DOHH2 (cell line): ENCODE data around the gene PPP1R12A.

Source experiments
- H3F3A ChIP-seq: fragments of 200-600 bp; sonication (generic), shearing (Covaris generic); 2 replicates; pipeline ENCODE4 v1.6.0; 2016; ENCODE audit warnings: antibody characterized with exemption, mild to moderate bottlenecking; ENCODE audit not compliant: control insufficient read depth, insufficient read depth
- H3K27ac ChIP-seq: fragments of 200-600 bp; sonication (generic); 2 replicates; pipeline ENCODE4 v1.5.1; 2014; ENCODE audit warnings: low read depth, mild to moderate bottlenecking, low read length, moderate library complexity
- H3K27me3 ChIP-seq: fragments of 200-600 bp; sonication (generic); 2 replicates; pipeline ENCODE4 v1.6.1; 2014; ENCODE audit warnings: mild to moderate bottlenecking, low read length, mixed read lengths; ENCODE audit not compliant: control insufficient read depth
- H3K36me3 ChIP-seq: fragments of 200-600 bp; sonication (generic); 2 replicates; pipeline ENCODE4 v1.6.1; 2014; ENCODE audit warnings: mild to moderate bottlenecking, low read length, moderate library complexity, mixed read lengths; ENCODE audit not compliant: control insufficient read depth
- H3K4me1 ChIP-seq: fragments of 200-600 bp; sonication (generic); 2 replicates; pipeline ENCODE4 v1.6.1; 2014; ENCODE audit warnings: mild to moderate bottlenecking, low read length, mixed read lengths; ENCODE audit not compliant: control insufficient read depth
- H3K4me2 ChIP-seq: fragments of 200-600 bp; sonication (generic); 2 replicates; pipeline ENCODE4 v1.6.0; 2014; ENCODE audit warnings: mild to moderate bottlenecking, low read length, moderate library complexity
- H3K4me3 ChIP-seq: fragments of 200-600 bp; sonication (generic); 2 replicates; pipeline ENCODE4 v1.5.1; 2014; ENCODE audit warnings: mild to moderate bottlenecking, low read length, mixed read lengths
- H3K79me2 ChIP-seq: fragments of 200-600 bp; sonication (generic); 2 replicates; pipeline ENCODE4 v1.6.1; 2014; ENCODE audit warnings: mild to moderate bottlenecking, low read length, mixed read lengths; ENCODE audit not compliant: control insufficient read depth
- H3K9me2 ChIP-seq: fragments of 200-600 bp; sonication (generic); replicated peaks from 2 replicates; pipeline ENCODE4 v1.6.1; 2014; ENCODE audit warnings: mild to moderate bottlenecking, low read length, mixed read lengths; ENCODE audit not compliant: control insufficient read depth
- H3K9me3 ChIP-seq: fragments of 200-600 bp; sonication (generic); 2 replicates; pipeline ENCODE4 v1.6.1; 2014; ENCODE audit warnings: antibody characterized with exemption, low read length, mixed read lengths; ENCODE audit not compliant: control insufficient read depth, insufficient read depth
- H4K20me1 ChIP-seq: fragments of 200-600 bp; sonication (generic); 2 replicates; pipeline ENCODE4 v1.6.0; 2014; ENCODE audit warnings: low read depth, mild to moderate bottlenecking, antibody characterized with exemption, low read length, moderate library complexity; ENCODE audit not compliant: control insufficient read depth, insufficient read depth
- EZH2phosphoT487 ChIP-seq: fragments of 200-600 bp; sonication (generic); IDR thresholded peaks from 2 replicates; pipeline ENCODE4 v1.6.1; 2017; ENCODE audit warnings: borderline replicate concordance, mild to moderate bottlenecking, antibody characterized with exemption, low read length, moderate library complexity, mixed read lengths
- TF ChIP-seq, protein P1 (sequence below): fragments of 200-600 bp; sonication (generic); IDR thresholded peaks from one replicate; pipeline ENCODE4 v1.5.1; 2014; ENCODE audit warnings: antibody characterized with exemption, mild to moderate bottlenecking, low read depth, low read length; ENCODE audit not compliant: poor library complexity, severe bottlenecking

PPP1R12A gene

DNA sequence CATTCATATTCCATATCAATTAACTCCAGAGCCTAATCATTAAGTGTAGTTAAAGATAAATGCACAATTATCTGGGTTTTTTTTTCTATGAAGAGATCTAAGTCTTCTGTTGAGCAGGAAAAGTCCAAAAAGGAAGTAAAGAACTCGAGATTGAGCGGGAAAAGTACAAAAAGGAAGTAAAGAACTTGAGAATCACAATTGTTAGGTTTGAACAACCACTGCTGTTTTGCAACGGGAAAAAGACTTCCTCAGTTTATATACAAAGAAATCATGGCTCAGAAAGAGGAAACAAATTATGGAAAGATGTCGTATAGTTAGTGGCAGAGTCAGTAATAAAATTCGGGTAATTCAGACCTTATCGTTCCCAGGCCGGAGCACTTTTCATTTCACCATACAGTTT lies 63.3 kb downstream of the PPP1R12A start:
- peaks cover 49% of the 10 kb centered on the region for H3K36me3 ChIP-seq
- no peak overlapping the region for H3K4me3 ChIP-seq
- no peak overlapping the region for H3K27ac ChIP-seq
- H3K79me2 ChIP-seq = peaks cover 58% of the 10 kb centered on the region
- no peak overlapping the region for H3K4me2 ChIP-seq
- H3K9me2 ChIP-seq = no peaks in the 10 kb centered on the region
- TF ChIP-seq, protein P1, sequence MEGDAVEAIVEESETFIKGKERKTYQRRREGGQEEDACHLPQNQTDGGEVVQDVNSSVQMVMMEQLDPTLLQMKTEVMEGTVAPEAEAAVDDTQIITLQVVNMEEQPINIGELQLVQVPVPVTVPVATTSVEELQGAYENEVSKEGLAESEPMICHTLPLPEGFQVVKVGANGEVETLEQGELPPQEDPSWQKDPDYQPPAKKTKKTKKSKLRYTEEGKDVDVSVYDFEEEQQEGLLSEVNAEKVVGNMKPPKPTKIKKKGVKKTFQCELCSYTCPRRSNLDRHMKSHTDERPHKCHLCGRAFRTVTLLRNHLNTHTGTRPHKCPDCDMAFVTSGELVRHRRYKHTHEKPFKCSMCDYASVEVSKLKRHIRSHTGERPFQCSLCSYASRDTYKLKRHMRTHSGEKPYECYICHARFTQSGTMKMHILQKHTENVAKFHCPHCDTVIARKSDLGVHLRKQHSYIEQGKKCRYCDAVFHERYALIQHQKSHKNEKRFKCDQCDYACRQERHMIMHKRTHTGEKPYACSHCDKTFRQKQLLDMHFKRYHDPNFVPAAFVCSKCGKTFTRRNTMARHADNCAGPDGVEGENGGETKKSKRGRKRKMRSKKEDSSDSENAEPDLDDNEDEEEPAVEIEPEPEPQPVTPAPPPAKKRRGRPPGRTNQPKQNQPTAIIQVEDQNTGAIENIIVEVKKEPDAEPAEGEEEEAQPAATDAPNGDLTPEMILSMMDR = no peak
- no peak for TF ChIP-seq EZH2phosphoT487
- no peaks in the 10 kb centered on the region for H3F3A ChIP-seq
- H3K27me3 ChIP-seq = no peaks in the 10 kb centered on the region
- no peaks in the 10 kb centered on the region for H3K4me1 ChIP-seq
- no peaks in the 10 kb centered on the region for H3K9me3 ChIP-seq
- H4K20me1 ChIP-seq = no peaks in the 10 kb centered on the region

DNA sequence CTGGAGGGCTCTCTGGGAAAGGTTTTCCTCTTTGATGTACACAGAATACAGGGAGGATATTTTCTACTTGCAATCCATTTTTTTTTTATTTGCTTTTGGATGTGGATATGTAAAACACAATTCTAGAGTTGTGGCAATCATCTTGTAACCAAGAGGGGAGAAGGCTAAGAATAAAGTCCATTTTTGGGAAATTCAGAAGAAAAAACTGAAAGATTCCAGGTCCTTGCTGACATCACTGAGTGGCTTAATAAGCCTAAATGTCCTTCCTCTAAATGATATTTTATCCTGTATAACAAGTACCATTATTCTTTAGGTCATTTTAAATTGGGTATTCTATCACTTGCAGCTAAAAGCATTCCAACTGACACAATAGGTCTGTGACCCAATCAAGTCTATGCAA lies 64.0 kb downstream of the PPP1R12A start:
- Histone ChIP-seq H3K9me3 (no peaks in the 10 kb centered on the region), H3F3A (no peaks in the 10 kb centered on the region), H3K4me3 (no peak overlapping the region), H4K20me1 (no peaks in the 10 kb centered on the region), H3K36me3 (peaks cover 49% of the 10 kb centered on the region), H3K27ac (no peak overlapping the region), H3K27me3 (no peaks in the 10 kb centered on the region), H3K4me2 (no peak overlapping the region), H3K4me1 (no peaks in the 10 kb centered on the region), H3K79me2 (peaks cover 56% of the 10 kb centered on the region), H3K9me2 (no peaks in the 10 kb centered on the region)
- TF ChIP-seq, protein P1 = no peak
- TF ChIP-seq EZH2phosphoT487 = no peak

DNA sequence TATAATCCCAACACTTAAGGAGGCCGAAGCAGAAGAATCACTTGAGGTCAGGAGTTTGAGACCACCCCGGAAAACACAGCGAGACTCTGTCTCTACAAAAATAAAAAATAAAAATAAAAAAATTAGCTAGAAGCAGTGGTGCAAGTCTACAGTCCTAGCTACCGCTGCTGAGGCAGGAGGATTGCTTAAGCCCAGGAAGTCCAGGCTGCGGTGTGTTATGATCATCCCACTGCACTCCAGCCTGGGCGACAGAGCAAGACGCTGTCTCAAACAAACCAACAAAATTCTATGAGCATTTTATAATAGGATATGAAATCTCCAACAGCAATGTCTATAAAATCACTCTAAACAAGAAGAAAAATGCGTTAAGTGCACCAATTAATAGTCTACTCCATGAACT lies 75.3 kb downstream of the PPP1R12A start:
- H3K27ac ChIP-seq = no peak overlapping the region
- H3K9me3 ChIP-seq = no peaks in the 10 kb centered on the region
- H3K79me2 ChIP-seq = peaks cover 82% of the 10 kb centered on the region
- H3F3A ChIP-seq = no peaks in the 10 kb centered on the region
- no peaks in the 10 kb centered on the region for H3K27me3 ChIP-seq
- H4K20me1 ChIP-seq = no peaks in the 10 kb centered on the region
- no peak overlapping the region for H3K4me2 ChIP-seq
- no peak overlapping the region for H3K4me3 ChIP-seq
- no peak for TF ChIP-seq EZH2phosphoT487
- TF ChIP-seq, protein P1 = no peak
- H3K36me3 ChIP-seq = peaks cover 8% of the 10 kb centered on the region
- no peaks in the 10 kb centered on the region for H3K4me1 ChIP-seq
- no peaks in the 10 kb centered on the region for H3K9me2 ChIP-seq

DNA sequence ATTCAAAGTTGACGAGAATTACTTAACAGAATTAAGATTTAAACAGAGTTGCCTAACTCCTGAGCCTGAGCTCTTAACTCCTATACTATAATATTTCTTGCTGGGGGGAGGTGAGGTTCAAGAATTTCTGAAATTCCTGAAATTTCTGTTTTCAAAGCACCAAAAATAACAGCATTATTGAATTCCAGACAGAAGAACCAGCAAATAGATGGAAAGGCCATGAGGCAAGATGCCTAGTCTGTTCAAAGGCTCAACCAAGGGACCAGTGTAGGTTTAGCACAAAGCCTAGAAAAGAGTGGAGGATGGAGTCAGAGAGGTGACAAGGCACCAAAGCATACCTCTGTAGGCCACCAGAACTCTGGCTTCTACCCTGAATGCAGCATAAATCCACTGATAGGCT lies 76.4 kb downstream of the PPP1R12A start:
- H3K9me2 ChIP-seq = no peaks in the 10 kb centered on the region
- no peak overlapping the region for H3K4me2 ChIP-seq
- TF ChIP-seq, protein P1 = no peak
- TF ChIP-seq EZH2phosphoT487 = no peak
- H3K4me1 ChIP-seq = no peaks in the 10 kb centered on the region
- no peak overlapping the region for H3K27ac ChIP-seq
- H3K4me3 ChIP-seq = no peak overlapping the region
- H4K20me1 ChIP-seq = no peaks in the 10 kb centered on the region
- peaks cover 83% of the 10 kb centered on the region for H3K79me2 ChIP-seq
- no peaks in the 10 kb centered on the region for H3F3A ChIP-seq
- H3K27me3 ChIP-seq = no peaks in the 10 kb centered on the region
- no peaks in the 10 kb centered on the region for H3K9me3 ChIP-seq
- peaks cover 8% of the 10 kb centered on the region for H3K36me3 ChIP-seq
